ENCODE measurements around the gene FMNL1.

- TF ChIP-seq, protein P1, sequence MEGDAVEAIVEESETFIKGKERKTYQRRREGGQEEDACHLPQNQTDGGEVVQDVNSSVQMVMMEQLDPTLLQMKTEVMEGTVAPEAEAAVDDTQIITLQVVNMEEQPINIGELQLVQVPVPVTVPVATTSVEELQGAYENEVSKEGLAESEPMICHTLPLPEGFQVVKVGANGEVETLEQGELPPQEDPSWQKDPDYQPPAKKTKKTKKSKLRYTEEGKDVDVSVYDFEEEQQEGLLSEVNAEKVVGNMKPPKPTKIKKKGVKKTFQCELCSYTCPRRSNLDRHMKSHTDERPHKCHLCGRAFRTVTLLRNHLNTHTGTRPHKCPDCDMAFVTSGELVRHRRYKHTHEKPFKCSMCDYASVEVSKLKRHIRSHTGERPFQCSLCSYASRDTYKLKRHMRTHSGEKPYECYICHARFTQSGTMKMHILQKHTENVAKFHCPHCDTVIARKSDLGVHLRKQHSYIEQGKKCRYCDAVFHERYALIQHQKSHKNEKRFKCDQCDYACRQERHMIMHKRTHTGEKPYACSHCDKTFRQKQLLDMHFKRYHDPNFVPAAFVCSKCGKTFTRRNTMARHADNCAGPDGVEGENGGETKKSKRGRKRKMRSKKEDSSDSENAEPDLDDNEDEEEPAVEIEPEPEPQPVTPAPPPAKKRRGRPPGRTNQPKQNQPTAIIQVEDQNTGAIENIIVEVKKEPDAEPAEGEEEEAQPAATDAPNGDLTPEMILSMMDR (IDR thresholded peaks at IDR 0.05) = no peak
- no peak for TF ChIP-seq POLR2A (IDR thresholded peaks at IDR 0.05)
These were observed at the start of gene FMNL1 for GRCh38 chr17:45221081-45222013.
